ENCODE results near the gene MPPED1.

DNA sequence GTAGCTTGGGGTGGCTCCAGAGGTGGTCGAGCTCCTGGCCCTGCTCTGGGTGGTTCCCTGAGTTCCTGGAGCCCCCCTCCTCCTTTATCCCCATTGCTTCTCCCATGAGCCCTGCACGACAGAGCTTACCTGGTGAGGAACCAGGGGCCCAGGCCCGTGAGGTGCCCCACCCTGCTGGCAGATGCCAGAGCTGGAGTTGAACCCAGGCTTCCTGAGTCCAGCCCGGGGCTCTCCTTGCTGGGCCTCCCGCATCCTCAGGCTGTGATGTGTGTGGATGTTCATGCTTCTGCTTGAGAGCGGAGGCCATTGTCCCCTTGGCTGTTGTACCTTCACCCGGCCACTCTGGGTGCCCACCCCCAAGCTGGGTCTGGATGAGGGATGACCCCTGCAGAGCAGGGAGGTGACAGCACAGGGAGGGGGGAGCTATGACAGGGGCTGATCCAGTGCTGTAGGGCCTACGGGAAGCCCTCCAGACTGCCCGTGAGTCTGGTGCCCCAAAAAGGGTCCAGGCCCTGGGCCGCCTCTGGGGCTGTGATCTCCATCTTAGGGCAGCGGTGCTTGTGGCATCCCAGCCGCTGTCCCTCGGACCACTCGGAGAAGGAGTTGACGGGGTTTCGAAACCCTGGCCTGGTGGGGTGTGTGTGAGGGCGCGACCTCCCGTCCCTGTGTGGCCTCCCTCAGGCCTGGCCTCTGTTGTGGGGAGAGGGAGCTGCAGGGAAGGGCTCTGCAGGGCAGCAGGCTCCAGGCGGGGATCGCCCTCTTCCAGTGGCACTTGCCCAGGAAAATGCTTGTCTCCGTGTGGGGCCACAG, 14.4 kb downstream of the MPPED1 start:
- TF ChIP-seq, protein P1, sequence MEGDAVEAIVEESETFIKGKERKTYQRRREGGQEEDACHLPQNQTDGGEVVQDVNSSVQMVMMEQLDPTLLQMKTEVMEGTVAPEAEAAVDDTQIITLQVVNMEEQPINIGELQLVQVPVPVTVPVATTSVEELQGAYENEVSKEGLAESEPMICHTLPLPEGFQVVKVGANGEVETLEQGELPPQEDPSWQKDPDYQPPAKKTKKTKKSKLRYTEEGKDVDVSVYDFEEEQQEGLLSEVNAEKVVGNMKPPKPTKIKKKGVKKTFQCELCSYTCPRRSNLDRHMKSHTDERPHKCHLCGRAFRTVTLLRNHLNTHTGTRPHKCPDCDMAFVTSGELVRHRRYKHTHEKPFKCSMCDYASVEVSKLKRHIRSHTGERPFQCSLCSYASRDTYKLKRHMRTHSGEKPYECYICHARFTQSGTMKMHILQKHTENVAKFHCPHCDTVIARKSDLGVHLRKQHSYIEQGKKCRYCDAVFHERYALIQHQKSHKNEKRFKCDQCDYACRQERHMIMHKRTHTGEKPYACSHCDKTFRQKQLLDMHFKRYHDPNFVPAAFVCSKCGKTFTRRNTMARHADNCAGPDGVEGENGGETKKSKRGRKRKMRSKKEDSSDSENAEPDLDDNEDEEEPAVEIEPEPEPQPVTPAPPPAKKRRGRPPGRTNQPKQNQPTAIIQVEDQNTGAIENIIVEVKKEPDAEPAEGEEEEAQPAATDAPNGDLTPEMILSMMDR (IDR thresholded peaks at IDR 0.05) = no peak
- no peak for TF ChIP-seq ZFX (IDR thresholded peaks at IDR 0.05; ENCODE audit: borderline replicate concordance)
